GM12875 (cell line): Measurements from ENCODE around the gene HOXA13.

ENCODE experiments used
- H3K4me3 ChIP-seq: one replicate; pipeline ENCODE4 v1.5.1; 2011; ENCODE audit warnings: low read depth, low read length, control low read depth
- TF ChIP-seq, protein P1 (sequence below): IDR thresholded peaks from 2 replicates; pipeline ENCODE4 v1.5.1; 2011; ENCODE audit warnings: low read depth, mild to moderate bottlenecking, control low read depth, inconsistent platforms, low read length, moderate library complexity, borderline replicate concordance; ENCODE audit not compliant: insufficient read depth

HOXA13 gene

DNA sequence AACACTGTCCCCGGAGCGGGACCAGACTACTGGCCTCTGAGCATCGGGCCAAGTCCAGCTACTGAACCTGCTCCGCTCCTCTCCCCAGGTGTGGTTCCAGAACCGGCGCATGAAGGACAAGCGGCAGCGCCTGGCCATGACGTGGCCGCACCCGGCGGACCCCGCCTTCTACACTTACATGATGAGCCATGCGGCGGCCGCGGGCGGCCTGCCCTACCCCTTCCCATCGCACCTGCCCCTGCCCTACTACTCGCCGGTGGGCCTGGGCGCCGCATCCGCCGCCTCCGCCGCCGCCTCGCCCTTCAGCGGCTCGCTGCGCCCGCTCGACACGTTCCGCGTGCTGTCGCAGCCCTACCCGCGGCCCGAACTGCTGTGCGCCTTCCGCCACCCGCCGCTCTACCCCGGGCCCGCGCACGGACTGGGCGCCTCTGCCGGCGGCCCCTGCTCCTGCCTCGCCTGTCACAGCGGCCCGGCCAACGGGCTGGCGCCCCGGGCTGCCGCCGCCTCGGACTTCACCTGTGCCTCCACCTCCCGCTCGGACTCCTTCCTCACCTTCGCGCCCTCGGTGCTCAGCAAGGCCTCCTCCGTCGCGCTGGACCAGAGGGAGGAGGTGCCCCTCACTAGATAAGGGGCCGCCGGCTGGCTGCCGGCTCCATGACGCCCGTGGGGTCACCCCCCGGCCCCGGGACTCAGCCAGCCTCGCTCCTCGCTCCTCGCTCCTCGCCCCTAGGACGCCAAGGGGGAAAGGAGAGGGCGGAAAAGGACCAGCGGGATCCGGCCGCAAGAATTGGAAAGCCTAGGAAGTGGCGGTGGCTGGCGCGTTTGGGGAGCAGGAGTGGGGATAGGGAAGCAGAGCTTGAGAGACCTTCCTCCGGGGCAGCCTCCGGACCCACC is 46.2 kb upstream of the HOXA13 start:
- H3K4me3 ChIP-seq = no peak overlapping the region
- TF ChIP-seq, protein P1, sequence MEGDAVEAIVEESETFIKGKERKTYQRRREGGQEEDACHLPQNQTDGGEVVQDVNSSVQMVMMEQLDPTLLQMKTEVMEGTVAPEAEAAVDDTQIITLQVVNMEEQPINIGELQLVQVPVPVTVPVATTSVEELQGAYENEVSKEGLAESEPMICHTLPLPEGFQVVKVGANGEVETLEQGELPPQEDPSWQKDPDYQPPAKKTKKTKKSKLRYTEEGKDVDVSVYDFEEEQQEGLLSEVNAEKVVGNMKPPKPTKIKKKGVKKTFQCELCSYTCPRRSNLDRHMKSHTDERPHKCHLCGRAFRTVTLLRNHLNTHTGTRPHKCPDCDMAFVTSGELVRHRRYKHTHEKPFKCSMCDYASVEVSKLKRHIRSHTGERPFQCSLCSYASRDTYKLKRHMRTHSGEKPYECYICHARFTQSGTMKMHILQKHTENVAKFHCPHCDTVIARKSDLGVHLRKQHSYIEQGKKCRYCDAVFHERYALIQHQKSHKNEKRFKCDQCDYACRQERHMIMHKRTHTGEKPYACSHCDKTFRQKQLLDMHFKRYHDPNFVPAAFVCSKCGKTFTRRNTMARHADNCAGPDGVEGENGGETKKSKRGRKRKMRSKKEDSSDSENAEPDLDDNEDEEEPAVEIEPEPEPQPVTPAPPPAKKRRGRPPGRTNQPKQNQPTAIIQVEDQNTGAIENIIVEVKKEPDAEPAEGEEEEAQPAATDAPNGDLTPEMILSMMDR = no peak

DNA sequence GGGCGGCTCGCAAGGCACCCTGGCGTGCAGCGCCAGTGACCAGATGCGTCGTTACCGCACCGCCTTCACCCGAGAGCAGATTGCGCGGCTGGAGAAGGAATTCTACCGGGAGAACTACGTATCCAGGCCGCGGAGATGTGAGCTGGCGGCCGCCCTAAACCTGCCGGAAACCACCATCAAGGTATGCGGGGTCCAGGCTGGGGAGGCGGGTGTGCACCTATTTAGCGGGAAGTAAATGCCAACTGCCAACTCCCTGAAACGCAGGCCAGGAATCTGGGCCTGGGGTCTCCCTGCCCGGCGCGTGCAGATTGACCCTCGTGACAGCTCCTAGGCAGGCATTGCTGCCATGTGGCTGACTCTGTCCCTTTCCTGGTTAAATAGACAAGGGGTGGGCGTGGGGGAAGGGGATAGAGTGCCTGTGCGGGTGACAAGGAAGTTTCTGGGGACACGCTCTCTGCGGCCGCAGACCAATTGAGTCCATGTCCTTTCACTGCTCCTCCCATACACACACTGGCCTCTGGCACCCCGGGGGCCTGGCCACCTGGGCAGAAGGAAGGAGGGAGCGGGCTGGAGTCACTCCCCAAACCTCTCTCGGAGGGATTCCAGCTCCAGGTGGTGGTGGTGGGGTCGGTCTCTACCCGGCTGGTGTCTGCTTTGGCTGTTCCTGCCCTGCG is 45.4 kb upstream of the HOXA13 start:
- H3K4me3 ChIP-seq = no peak overlapping the region

DNA sequence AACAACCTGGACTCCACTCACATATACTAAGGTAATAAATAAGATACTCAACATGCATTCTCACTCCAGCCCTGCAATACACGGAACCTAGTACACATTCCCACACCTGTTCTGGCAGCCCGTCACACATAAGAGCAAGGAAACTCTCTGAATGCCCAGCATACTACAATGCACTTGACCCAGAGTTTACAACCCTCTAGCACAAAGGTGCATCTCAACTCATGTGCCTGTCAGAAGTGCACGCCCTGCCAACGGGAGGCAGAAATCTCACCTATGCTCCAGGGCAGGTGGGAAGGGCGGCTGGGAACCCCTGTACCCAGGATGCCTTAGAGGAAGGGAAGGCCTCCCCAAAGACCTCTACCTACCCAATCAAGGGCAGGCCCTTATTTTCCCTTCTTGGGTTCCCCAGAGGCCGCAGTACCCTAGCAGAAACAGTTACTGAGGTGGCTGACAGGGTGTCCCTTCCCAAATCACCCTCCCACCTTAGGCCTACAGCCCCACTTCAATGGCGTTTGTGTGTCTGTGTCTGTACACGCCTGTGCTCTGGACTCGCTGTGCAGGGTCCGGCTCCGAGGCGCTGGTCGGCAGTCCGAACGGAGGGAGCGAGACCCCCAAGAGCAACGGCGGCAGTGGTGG is 44.7 kb upstream of the HOXA13 start:
- TF ChIP-seq, protein P1 = no peak
- H3K4me3 ChIP-seq = no peak overlapping the region

More for the DNA sequence above, 45.4 kb upstream of the HOXA13 start:
- TF ChIP-seq, protein P1 = no peak

DNA sequence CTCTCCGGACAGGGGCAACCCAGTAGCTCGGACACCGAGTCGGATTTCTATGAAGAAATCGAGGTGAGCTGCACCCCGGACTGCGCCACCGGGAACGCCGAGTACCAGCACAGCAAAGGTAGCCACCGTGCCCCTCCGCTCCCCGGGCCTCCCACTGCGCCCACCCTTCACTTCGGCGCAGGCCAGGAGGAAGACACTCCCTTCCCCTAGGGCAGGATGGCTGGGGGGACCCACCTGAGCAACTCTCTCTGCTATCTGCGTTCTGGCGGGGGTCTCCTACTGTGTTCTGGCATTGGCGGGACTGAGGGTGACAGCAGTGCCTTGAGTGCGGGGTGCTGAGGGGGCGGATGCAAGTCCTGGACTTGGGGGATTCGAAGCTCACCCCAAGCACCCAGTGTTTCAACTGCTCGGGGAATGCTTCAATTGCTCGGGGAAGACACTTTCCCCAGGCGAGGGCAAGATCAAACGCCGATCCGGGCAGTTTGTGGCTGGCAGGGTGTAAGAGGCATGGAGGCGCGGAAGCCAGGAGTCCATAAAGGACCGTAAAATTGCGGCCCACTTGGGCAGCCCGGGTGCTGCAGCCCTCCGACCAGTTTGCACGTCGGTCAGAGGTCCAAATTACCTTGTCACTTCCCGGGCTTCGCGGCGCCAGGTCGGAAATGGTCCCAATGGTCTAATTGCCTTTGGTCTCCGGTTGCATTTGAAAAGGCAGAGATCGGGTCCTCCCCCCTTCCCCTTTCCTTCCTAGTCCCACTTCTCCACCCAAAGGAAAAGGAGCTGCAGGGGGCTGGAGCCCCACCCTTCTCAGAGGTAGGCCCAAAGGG is 43.7 kb upstream of the HOXA13 start:
- H3K4me3 ChIP-seq = no peak overlapping the region

DNA sequence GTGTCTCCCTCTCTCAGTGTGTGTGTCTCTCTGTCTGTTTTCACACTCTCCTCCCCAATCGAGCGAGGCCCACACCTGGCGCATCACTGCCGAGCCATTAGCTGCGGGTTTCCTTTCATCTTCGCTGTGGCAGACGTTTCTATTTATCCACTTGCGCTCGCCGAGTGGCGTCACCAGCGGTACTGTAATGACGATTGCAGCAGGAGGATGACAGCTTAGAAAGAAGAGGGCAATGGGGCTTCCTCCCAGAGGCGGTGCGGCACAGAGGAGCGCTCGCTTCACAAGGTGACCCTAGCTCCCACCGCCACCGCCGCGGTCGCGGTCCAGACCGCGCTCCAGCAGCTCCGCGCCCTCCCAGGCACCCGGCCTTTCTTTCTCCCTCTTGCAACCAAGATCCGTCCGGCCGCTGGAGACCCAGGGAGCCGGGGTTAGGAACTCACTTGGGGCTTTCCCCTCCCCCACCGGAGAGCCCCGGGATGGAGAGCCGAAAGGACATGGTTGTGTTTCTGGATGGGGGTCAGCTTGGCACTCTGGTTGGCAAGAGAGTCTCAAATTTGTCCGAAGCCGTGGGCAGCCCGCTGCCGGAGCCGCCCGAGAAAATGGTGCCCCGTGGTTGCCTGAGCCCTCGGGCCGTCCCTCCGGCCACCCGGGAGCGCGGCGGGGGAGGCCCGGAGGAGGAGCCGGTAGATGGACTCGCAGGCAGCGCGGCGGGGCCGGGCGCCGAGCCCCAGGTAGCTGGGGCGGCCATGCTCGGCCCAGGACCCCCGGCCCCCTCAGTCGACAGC is 42.9 kb upstream of the HOXA13 start, which contains the start of gene EVX1:
Gene EVX1 (plus strand): TSS at position 248 of the 785 bp plus-strand sequence. CDS start 229 bp downstream, at position 477.
- H3K4me3 ChIP-seq = no peak within 1 kb of the TSS
- TF ChIP-seq, protein P1 = no peak

More for the DNA sequence above, 43.7 kb upstream of the HOXA13 start:
- TF ChIP-seq, protein P1 = no peak

DNA sequence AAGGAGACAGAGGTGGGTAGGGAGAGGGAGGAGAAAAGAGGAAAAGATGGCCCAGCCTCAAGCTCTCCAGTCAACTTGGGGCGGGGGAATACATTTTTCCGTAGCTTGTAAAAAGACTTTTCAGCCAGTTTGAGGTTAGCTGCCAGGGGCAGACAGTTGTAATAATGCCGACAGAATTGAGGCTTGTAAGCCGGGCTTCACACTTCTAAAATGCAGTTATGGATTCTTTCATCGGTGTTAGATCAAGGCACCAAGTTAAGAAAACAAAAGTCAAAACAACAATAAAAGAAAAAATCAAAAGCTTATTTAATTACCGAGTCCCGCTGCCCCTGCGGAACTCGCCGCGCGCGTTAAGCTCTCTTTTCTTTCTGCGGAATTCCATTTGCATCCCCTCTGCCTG is 42.3 kb upstream of the HOXA13 start:
- no peak overlapping the region for H3K4me3 ChIP-seq
- TF ChIP-seq, protein P1 = no peak
